Parathyroid adenoma (tissue), 2 donors: ENCODE data around the gene PLXNA2.

Experiments used
- H2AFZ ChIP-seq: fragments of 300-600 bp; sonication (generic); one replicate; pipeline ENCODE4 v1.7.0; 2017; ENCODE audit warnings: antibody characterized with exemption, mild to moderate bottlenecking
- H3K27ac ChIP-seq: fragments of 300-600 bp; sonication (generic); one replicate; pipeline ENCODE4 v1.7.0; 2017
- H3K27me3 ChIP-seq: fragments of 300-600 bp; sonication (generic); one replicate; pipeline ENCODE4 v1.7.0; 2017; ENCODE audit warnings: low read length; ENCODE audit not compliant: control insufficient read depth, insufficient read depth
- H3K36me3 ChIP-seq: fragments of 300-600 bp; sonication (generic); one replicate; pipeline ENCODE4 v1.7.0; 2017; ENCODE audit warnings: low read length; ENCODE audit not compliant: control insufficient read depth, insufficient read depth
- H3K4me1 ChIP-seq: fragments of 300-600 bp; sonication (generic); one replicate; pipeline ENCODE4 v1.7.0; 2017; ENCODE audit warnings: control low read depth
- H3K4me2 ChIP-seq: fragments of 300-600 bp; sonication (generic); one replicate; pipeline ENCODE4 v1.7.0; 2017; ENCODE audit warnings: low read length
- H3K4me3 ChIP-seq: fragments of 300-600 bp; sonication (generic); one replicate; pipeline ENCODE4 v1.7.0; 2017; ENCODE audit warnings: low read depth, low read length
- H3K79me2 ChIP-seq: fragments of 300-600 bp; sonication (generic); one replicate; pipeline ENCODE4 v1.7.0; 2017; ENCODE audit warnings: control low read depth
- H3K9ac ChIP-seq: fragments of 300-600 bp; sonication (generic); one replicate; pipeline ENCODE4 v1.7.0; 2017; ENCODE audit warnings: mild to moderate bottlenecking
- H3K9me3 ChIP-seq: fragments of 300-600 bp; sonication (generic); one replicate; pipeline ENCODE4 v1.7.0; 2017; ENCODE audit warnings: low read length; ENCODE audit not compliant: control insufficient read depth
- CTCF ChIP-seq: fragments of 300-600 bp; sonication (generic); IDR thresholded peaks from one replicate; pipeline ENCODE4 v1.7.0; 2017; ENCODE audit warnings: antibody characterized with exemption, mild to moderate bottlenecking
- donor health status: primary hyperparathyroidism.

PLXNA2 gene

GRCh38 chr1:208044589-208045462 is 199.4 kb downstream of the PLXNA2 start:
- Histone ChIP-seq H3K27ac (no peak overlapping the region), H3K9ac (no peak overlapping the region), H2AFZ (no peak overlapping the region), H3K27me3 (no peaks in the 10 kb centered on the region), H3K79me2 (no peaks in the 10 kb centered on the region), H3K36me3 (no peaks in the 10 kb centered on the region), H3K4me3 (no peak overlapping the region), H3K9me3 (no peaks in the 10 kb centered on the region), H3K4me2 (no peak overlapping the region), H3K4me1 (no peaks in the 10 kb centered on the region)
- no peak for TF ChIP-seq CTCF

- no peak overlapping the region for H3K9ac ChIP-seq
- no peak for TF ChIP-seq CTCF
- H3K9me3 ChIP-seq, result no peaks in the 10 kb centered on the region
- H3K27me3 ChIP-seq, result no peaks in the 10 kb centered on the region
- H2AFZ ChIP-seq, result no peak overlapping the region
- no peak overlapping the region for H3K4me3 ChIP-seq
- H3K79me2 ChIP-seq, result no peaks in the 10 kb centered on the region
- no peaks in the 10 kb centered on the region for H3K36me3 ChIP-seq
- H3K27ac ChIP-seq, result no peak overlapping the region
- no peaks in the 10 kb centered on the region for H3K4me1 ChIP-seq
- H3K4me2 ChIP-seq, result no peak overlapping the region
Observed at GRCh38 chr1:208043691-208044181, 200.4 kb downstream of the PLXNA2 start.

GRCh38 chr1:208042868-208043267 is 201.3 kb downstream of the PLXNA2 start:
- Histone ChIP-seq H3K79me2 (no peaks in the 10 kb centered on the region), H3K9me3 (no peaks in the 10 kb centered on the region), H3K36me3 (no peaks in the 10 kb centered on the region), H3K27me3 (no peaks in the 10 kb centered on the region), H3K4me2 (no peak overlapping the region), H3K27ac (no peak overlapping the region), H2AFZ (no peak overlapping the region), H3K4me3 (no peak overlapping the region), H3K9ac (no peak overlapping the region), H3K4me1 (no peaks in the 10 kb centered on the region)
- no peak for TF ChIP-seq CTCF

GRCh38 chr1:208042041-208042615 is 202.1 kb downstream of the PLXNA2 start:
- no peak overlapping the region for H3K27ac ChIP-seq
- no peak overlapping the region for H2AFZ ChIP-seq
- H3K4me2 ChIP-seq, result no peak overlapping the region
- H3K9me3 ChIP-seq, result no peaks in the 10 kb centered on the region
- H3K9ac ChIP-seq, result no peak overlapping the region
- no peaks in the 10 kb centered on the region for H3K27me3 ChIP-seq
- no peak for TF ChIP-seq CTCF
- H3K36me3 ChIP-seq, result no peaks in the 10 kb centered on the region
- no peaks in the 10 kb centered on the region for H3K4me1 ChIP-seq
- H3K79me2 ChIP-seq, result no peaks in the 10 kb centered on the region
- no peak overlapping the region for H3K4me3 ChIP-seq
